ENCODE measurements around the gene TUBA1B.
A peak's percentile ranks its signal among the peaks of the same experiment; 100 is the strongest.

Gene TUBA1B

DNA sequence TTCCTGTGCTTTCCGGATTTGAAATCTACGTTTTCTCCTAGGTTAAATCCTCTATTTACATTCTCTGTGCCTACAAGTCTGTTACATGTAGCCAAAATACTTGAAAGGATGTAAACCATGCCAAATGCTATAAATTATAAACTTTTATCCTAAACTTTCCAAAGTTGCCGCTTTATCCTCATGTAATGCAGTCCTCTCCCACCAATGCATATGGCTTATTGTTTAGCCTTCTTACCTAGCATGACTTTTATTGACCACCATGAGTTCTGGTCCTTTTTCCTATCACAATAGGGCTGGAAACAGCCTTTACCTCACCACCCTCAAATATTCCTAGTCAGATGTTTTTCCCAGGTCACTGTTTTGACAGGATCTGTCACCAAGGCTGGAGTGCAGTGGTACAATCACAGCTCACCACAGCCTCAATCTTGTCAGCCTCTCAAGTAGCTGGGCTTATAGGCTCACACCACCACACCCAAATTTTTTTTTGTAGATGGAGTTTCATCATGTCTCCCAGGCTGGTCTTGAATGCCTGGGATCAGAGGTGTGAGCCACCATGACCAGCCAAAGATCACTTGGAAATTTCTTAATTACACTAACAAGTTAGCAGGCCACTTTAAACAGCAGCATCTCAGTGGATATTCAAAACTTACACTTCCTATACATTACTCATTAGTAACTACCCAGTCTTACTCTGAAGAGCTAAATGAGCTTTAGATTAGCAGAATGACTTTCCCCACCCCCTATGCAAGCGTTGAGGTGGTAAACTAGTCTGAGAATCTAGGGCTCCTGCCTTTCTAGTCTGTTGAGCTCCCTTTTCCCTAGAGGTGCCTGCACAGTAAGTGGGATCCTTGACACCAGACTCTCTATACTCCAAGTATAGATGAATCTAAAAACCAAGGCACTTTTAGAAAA is 4.1 kb downstream of the TUBA1B start:
- DNase-seq, result no peak

DNA sequence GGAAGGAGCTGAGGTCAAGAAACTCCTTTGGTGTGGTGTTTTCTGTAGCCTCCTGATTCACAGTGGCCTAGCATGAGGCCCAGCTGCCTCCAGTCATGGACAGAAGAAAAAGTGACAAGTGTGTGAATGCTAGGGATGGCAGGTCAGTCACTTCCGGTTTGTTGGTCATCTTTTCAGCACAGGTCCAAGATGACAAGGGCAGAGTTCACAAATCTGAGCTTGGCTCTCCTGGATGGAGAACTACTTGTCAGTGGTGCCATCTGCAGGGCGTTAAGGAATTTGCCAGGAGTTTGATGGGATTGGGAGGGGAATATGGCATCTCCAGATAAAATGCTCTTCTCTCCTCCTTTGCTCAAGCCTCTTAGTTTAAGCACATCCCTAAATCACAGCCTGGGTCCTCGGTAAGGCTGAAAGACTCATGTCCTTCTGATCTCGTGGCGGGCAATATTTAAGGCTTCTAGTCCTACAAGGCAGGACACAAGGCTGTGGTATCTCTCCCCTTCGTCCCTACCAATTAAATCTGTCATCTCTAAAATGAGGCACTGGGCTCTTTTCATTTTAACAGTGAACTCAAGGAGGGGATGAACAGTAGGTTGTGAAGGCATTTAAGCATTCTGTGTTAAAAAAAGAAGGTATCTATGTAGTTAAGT is 10.0 kb downstream of the TUBA1B start:
- peak; percentile 18 for DNase-seq

DNA sequence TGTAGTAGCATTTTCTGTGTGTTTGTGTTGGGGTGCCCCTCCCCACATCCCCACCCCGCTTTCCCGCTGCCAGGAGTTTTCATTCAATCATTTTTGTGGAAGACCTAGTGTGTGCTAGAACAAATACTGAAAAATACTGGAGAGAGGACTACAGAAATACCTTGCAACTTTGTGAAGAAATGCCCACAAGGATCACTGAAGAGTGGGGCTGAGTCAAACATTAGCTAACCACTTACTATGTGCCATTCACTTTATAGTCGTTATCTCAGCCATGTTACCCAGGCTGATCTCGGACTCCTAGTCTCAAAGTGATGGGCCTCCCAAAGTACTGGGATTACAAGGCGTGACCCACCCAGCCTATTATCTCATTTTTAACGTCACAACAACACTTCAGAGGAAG is 20.0 kb downstream of the TUBA1B start:
- no peak for DNase-seq

DNA sequence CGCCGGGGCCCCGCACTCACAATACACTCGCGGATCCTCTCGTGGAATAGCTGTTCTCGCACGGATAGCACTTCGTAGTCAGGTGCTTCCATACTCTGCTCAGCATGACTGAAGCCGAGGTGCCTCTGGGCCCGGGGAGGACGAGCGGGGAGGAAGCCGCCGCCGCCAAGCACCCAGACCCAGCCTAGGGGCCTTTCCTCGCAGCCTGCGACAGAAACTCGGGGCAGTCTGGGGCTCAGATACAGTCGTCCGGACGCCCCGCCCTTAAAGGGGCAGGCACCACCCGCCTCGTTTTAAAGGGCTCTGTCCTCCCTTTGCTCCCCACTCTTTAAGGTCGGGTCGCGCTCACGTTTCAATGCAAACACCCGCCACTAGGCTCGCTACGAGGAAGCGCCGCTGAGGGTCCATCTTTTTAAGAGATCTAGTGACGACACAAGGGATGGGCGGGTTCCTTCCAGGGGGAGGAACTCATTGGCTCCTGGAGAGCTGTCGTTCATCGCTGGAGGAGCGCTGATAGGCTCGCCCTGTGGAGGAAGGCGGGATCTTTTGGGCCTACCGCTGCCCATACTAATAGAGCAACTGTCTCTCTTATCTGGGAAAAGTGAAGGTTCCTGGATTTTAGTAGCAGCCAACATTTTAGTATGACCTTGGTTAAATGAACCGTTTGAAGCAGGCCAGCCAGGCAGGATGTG is 20.6 kb downstream of the TUBA1B start, which contains the start of gene LMBR1L:
Gene LMBR1L, minus strand, starts transcription at position 384 of the 692 bp plus-strand sequence. Its CDS starts 292 bp downstream, at position 92.
- peak; percentile 95 for DNase-seq

DNA sequence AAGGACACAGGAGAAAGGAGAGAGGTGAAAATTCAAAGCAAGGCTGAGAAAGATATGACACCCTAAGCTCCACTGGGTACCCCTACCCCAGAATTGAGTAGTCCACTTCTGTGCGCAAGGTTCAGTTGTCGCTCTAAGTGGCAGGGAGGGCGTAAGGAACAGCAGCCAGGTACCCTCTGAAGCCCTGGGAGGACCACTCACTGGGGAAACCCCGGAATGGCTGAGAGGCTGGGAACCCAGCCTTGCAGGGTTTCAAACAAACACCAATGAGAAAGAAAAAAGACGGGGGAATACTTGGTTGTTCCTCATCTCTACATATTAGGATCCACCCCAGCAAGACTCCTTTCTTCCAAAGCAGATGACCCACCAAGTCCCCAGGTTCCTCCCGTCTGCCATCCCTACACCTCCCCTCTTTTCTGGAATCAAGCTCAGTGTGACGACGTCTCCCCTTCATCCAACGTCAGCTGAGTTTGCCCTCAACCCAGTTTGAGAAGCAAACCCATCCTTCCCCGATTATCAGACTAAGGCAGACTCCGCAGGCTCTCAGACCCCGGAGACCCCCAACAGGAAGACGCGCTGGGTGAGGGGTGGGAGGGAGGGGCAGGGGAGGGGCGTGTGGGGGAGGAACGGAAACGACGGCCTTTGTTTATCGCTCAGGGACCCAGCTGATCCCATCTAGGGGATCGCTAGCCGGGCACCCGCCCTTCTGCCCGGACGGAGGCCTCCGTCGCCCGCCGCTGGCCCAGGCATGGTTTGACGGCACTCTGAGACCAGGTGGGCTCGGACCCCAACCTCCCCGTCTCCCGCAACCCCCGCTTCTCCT is 21.3 kb downstream of the TUBA1B start:
- DNase-seq, result no peak

DNA sequence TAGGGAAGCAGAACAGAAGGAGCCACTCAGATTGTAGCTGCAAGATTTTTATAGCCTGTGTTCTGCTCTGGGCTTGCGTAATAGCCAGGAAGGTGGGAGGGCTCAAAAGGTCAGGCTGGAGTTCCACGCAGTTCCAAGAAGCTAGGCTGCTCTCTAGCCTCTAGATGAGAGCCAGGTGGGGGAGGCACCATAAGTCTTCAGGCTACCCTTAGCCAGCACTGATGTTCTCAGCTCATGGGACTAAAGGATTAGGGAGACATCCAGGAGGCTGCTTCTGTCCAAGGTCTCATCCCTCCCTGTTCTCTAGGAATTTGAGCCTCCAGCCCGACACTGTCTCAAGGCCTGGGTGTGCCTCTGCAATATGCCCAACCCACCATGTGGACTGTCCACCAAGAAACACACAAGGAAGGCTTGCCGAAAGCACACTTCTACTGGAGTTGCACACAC is 22.2 kb downstream of the TUBA1B start:
- no peak for DNase-seq

DNA sequence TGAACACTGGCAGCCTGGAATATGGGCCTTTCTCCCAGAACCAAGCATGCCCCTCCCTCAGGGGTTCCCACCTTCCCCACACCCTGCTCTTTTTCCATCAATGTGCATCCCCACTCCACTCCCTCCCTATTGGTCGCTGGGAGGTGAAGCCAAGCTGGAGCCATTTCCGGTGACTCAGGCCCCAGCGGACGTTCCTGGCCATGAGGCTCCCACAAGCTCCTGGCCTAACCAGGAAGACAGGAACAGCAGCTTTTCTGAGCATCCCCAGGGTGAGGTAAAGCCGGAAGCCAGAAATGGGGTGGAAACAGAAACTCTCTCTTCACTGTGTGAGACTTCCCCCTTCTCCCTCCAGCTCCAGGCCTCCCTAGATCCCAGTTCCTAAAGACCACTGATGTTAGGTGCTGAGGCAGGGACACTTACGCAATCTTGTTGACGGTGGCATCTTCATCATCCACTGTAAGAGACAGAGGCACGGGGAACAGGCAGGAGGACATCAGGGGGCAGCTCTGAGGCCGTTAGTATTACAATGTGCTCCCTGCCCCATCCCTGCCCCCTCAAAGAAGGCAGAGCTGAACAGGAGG is 25.6 kb downstream of the TUBA1B start:
- DNase-seq, result no peak

DNA sequence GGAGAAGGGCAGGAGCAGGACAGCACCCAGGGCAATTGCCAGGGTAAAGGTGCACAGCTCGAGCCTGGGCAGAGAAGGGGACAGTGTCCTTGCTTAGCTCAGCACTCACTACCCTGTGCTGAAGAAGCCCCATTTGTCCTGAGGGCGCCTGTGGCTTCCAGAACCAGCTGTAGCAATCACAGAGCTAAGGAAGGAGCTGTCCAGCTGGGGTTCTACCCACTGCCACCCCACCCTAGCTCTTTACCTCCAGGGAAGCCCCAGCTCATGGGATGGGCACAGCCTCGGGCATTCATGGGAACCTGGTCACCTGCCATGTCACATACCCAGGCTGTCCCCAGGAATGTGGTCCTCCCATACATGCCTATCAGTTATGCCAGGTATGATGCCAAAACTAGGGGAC is 26.4 kb downstream of the TUBA1B start:
- no peak for DNase-seq

DNA sequence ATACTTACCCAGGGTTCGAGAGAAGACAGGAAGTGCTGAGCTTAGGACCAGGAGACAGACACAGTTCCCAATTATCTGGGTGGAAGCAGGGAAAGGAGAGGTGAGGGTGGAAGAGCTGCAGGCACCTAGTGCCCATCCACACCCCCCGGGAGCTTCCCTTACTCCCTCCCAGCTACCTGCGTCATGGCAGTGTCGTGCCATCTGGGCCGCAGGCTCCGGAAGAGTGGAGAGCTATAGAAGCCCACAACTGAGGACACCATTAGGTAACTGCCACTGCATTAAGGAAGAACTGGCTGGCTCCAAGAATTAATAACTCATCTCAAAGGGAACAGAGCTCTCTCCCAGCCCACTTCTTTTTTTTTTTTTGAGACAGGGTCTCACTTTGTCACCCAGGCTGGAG is 30.8 kb downstream of the TUBA1B start:
- no peak for DNase-seq

DNA sequence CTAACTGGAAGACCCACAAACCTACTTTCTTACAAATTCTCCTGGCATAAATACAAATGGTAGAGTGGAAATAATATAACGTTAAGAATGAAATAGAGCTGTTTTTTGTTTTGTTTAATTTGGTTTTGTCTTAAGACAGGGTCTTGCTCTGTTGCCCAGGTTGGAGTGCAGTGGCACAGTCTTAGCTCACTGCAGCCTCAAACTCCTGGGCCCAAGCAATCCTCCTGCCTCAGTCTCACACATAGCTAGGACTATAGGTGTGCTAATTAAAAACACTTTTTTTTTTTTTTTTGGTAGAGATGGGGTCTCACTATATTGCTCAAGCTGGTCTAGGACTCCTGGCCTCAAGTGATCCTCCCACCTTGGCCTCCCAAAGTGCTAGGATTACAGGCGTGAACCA is 32.5 kb downstream of the TUBA1B start:
- no peak for DNase-seq

DNA sequence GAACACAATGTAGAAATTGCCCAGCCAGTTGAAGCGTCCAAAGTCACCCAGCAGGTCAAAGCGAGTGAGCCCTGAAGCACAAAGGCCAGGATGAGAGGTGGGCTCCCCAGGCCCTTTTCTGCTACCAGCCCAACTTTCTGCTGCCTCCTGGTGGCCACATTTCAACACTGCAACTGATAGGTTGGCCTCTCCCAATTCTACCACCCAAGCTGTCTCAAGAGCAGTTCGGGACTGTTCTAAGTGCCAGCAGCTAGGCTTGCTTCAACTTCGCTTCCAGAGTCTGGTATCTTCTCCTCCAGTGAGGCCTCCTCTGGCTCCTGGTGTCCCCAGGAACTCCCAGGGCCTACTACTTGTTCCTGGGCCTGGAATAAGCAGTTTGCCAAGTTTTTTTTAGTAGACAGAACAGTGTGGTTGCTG is 33.2 kb downstream of the TUBA1B start:
- DNase-seq, result no peak

DNA sequence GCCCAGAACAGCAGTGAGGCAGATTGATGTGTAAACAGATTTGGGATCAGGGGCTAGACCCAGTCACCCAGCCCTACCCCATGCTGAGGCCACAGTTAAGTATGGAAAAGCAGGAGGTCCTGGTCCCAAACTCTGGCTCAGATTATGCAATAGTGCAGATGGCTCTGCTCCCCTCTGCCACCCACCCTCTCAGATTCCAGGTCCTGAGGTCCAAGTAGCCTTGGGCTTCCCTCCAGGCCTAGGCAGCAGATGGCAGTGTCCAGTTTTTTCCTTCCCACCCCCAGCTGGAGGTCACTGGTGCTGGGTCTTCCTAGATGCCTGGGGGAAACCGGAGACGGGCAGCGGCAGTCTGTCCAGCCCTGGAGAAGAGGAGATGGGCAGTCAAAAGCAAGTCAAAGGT is 33.8 kb downstream of the TUBA1B start:
- no peak for DNase-seq

DNA sequence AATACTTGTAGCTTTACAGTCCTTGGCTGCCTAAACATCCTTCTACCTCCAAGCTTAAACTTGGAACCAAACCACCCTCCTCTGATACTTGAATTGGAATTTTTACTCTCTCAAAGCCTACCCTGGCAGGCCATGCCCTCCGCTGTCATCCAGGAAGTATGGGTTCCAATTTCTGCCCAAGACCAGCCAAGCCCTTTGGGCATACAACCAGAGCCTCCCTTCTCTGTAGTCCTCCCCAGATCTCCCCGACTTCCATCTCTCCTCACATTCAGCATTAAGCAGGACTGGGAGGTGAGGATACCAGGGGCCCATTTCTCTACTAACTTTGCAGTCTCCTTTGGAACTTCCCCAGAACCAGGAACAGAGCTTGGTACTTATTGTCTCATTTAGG is 36.2 kb downstream of the TUBA1B start:
- DNase-seq, result no peak

DNA sequence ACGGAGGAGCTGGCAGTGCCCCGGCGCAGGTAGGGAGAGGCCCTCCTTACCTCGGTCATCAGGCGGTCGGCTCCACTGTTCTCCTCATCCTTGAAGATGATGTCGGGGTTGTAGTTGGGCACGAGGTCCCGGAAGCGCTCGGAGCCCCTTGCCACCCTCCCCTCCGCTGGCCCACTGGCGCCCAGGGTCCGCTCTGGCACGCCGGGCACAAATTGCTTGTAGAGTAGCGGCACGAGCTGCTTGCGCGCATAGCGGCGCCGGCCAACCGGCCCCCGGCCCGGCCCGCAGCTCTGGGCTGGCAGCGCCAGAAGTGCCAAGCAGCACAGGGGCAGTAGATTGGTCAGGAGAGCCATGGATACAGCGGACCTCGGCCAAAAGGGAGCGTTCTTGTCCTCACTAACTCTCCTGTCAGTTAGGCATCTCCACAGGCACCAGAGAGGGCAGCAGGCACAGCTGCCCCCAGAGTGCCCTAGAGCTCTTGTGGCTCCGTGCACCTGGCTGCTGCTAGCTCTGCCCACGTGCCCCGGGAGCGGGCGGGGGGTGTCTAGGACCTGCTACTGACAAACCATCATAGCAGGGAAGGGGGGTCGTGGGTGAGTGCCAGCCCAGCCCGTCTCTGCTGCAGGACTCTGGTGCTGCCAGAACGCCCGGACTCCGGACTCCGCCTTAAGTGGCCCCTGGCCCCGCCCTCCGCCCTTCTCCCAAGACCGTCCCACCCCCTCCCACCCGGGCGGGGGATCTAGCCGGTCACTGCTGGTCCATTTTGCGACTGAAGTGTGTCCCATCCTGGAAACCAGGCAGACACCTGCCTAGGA is 36.8 kb downstream of the TUBA1B start, which contains the start of gene DHH:
Gene DHH, minus strand, starts transcription at position 642 of the 815 bp plus-strand sequence. Its CDS starts 289 bp downstream, at position 353.
- peak; percentile 49 for DNase-seq

DNA sequence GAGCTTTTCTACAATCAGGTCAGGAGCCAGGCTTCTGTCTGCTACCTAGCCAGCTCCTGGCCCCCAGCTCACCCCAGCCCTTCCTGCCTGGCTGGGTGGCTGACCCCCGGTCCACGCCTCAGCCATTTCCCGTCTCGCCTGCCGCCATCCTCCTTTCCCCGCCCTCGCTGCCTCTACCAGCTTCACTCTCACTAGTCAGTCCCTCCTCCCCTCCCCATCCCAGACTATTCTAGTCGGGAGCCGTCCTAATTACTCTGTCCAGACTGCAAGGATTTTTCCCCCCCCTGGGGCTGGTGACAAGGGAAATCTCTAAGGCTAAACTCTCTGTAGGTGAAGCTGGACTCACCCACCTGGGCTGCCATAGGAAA is 37.4 kb downstream of the TUBA1B start:
- DNase-seq, result no peak

DNA sequence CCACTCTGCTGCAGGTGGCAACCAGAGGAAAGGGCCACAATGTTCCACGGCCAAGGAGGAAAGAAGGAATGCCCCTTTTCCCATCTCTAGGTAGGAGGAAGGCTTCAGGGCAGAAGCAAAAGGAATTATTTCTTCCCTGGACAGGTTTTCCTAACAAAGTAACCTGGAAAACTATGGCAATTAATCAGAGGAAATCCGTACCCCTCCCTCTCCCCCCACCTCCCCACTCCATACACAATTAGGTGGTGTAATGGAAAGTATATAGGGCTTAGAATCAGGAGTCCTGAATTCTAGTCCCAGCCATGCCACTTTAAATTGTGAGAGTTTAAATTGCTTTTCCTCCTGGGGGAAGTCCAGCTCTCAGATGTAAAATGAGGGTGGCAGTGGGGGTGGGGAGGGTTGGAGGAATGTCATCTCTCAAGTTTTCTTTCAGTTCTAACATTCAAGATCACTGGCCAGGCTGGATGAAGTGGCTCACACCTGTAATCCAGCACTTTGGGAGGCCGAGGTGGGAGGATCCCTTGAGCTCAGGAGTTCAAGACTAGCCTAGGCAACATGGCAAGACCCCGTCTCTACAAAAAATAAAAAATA is 38.3 kb downstream of the TUBA1B start:
- DNase-seq, result no peak

DNA sequence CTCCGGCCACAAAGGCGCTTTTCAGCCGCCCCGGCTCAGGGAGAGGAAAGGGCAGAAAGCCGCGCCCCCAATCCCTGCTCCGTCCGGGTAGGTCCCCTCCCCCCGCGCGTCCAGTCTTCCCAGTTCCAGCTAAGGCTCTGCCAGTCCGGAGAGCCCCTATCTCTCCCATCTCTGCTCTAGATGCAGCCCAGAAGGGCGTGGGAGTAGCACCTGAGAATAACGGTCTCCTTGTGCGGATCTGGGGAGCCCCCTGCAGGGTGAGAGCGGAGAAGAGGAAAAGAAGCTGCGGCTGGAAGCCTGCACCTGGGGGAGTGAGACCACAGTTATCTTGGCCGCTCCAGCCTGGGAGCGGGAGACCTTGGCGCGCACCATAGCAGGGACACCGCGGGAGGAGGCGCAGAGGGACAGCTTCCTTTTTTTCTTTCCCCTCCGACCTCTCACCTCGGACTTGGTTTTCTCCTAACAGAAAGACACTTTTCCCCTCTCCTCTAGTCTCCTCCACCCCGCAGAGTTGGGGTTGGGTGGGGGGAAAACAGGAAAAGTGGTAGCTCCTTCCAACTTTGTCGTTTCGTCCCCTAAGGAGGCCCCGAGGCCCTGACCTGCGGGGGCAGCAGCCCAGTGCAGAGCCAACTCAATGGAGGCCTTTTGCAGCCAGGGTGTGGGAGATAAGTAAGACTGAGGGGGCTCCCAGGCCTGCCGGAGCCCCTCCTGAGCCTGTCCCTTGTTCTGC is 38.9 kb downstream of the TUBA1B start:
- DNase-seq, result no peak

DNA sequence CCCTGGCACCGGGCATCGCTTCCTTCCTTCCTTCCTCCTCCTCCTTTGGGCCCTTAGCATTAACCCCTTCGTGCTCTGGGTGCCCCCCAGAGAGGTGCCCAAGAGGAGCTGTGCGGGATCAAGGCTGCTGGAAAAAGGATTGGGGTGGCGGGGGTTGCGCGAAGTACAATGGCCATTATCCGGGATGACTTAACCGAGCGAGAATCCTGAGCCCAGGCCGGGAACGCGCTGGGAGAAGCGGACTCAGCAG is 39.4 kb downstream of the TUBA1B start:
- DNase-seq, result no peak

DNA sequence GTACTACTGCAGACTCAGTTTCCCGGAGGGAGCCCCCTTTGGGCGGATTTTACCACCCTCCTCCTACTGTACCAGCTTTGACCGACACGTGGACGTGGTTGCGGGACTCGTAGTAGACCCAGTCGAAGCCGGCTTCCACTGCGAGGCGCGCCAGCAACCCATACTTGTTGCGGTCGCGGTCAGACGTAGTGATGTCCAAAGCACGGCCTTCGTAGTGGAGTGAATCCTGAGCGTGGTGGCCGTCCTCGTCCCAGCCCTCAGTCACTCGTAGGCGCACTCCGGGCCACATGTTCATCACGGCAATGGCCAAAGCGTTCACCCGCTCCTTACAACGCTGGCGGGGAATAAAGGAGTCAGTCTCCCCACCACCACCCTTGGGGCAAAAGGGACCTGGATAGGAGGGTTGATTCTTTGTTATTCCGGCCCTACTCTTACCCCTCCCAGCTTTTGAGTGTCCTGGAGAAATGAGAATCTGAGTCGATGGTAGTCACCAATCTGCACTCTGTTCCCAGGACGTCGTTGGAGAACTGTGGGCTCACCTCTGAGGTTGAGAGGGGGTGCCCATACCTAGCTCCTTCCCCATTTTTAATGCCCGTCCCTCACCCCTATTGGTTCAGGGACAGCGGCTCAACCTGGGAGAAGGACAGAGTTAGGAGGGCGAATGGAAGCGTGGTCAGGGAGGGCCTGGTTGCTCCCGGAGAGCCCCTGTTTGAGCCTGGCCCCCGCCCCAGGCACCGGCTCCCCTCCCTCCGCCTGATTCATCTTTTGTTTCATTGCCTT is 39.9 kb downstream of the TUBA1B start:
- DNase-seq, result no peak
